Erythroblast (primary cell): ENCODE measurements around the gene ZNF474.

Source experiments
- GATA1 ChIP-seq: IDR thresholded peaks from 2 replicates; pipeline ENCODE4 v1.6.1; 2011; ENCODE audit warnings: low read depth, mild to moderate bottlenecking, control low read depth, low read length, moderate library complexity
- POLR2A ChIP-seq: IDR thresholded peaks from 2 replicates; pipeline ENCODE4 v1.6.1; 2011; ENCODE audit warnings: mild to moderate bottlenecking, low read length

DNA sequence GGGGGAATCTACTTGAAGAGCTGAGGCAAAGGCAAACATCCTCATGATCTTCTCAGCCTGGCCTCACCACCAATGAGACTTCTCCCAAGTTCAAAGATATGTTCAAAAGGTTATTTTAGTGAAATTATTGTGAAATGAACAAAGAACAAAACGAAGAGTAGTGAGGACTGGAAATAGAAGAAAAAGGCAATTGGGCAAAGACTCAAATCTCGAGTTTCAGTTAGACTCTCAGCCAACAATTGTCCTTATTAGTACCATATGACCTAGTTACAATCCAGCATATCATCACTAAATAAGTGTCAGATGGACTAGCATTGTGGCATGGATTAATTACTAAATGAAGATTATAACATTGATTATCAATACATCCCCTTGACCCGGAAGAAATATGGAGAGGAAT, 9.0 kb downstream of the ZNF474 start:
- no peak for TF ChIP-seq POLR2A
- no peak for TF ChIP-seq GATA1
